Measurements from ENCODE around the gene LDB1. TPM values are rescaled to one million over a fixed set of nuclear protein-coding genes. Genes with fewer than 3 reads are reported as not detected.
A peak's percentile ranks its signal among the peaks of the same experiment; 100 is the strongest.

Gene LDB1
- total and polyA plus RNA-seq, 11 donors: 29.5 to 63.2 (median 45.7) TPM

GRCh38 chr10:102123223-102123622 lies 3.1 kb upstream of the LDB1 start:
- H3K4me3 ChIP-seq: no peak overlapping the region
- peak overlapping the region in 2 of 12 donors; percentile 97 to 99 for H3K27ac ChIP-seq
- DNase-seq (no peak), ATAC-seq (no peak)
- intact Hi-C loops (cut with DNase I): no loop called here
- H3K4me1 ChIP-seq: peaks cover 2 to 31% (median 20%) of the 10 kb centered on the region in 12 donors
- no peak for TF ChIP-seq POLR2A (IDR thresholded peaks at IDR 0.05)
- no peak for TF ChIP-seq CTCF (IDR thresholded peaks at IDR 0.05)
- WGBS, 4 donors: 93 to 99% (median 94%) methylated on average over 3 of the region's 3 CpGs
- no peaks in the 10 kb centered on the region for H3K9me3 ChIP-seq
- no peaks in the 10 kb centered on the region for H3K27me3 ChIP-seq
- no peaks in the 10 kb centered on the region for H3K36me3 ChIP-seq

- ATAC-seq (no peak), DNase-seq (no peak)
- intact Hi-C loops (cut with DNase I): no loop called here
- Histone ChIP-seq H3K27me3 (no peaks in the 10 kb centered on the region), H3K27ac (peak overlapping the region in 11 of 12 donors; percentile 92 to 99 (median 97)), H3K36me3 (no peaks in the 10 kb centered on the region), H3K4me3 (no peak overlapping the region), H3K9me3 (no peaks in the 10 kb centered on the region), H3K4me1 (peaks cover 6 to 39% (median 28%) of the 10 kb centered on the region in 12 donors)
- WGBS, 4 donors: 97 to 100% (median 99%) methylated on average over 1 of the region's 1 CpG
- TF ChIP-seq CTCF (IDR thresholded peaks at IDR 0.05) (no peak), POLR2A (IDR thresholded peaks at IDR 0.05) (no peak)
Measured at GRCh38 chr10:102122450-102122849, 2.3 kb upstream of the LDB1 start.

GRCh38 chr10:102121739-102122372 lies 1.7 kb upstream of the LDB1 start:
- no peaks in the 10 kb centered on the region for H3K36me3 ChIP-seq
- H3K4me1 ChIP-seq: peaks cover 6 to 45% (median 34%) of the 10 kb centered on the region in 12 donors
- ATAC-seq: peak in 3 of 4 donors; percentile 2 to 7 (median 3)
- peak overlapping the region in 11 of 12 donors; percentile 92 to 99 (median 97) for H3K27ac ChIP-seq
- no peaks in the 10 kb centered on the region for H3K9me3 ChIP-seq
- whole genome bisulfite sequencing, 4 donors: 38 to 49% (median 41%) methylated on average over 6 of the region's 6 CpGs
- peak in 7 of 12 donors; percentile 8 to 39 (median 20) for TF ChIP-seq CTCF (IDR thresholded peaks at IDR 0.05)
- no peak for TF ChIP-seq POLR2A (IDR thresholded peaks at IDR 0.05)
- intact Hi-C loops (cut with DNase I): no loop called here
- peak in 4 of 5 donors; percentile 43 to 54 (median 50) for DNase-seq
- peak overlapping the region in 8 of 12 donors; percentile 68 to 90 (median 84) for H3K4me3 ChIP-seq
- no peaks in the 10 kb centered on the region for H3K27me3 ChIP-seq

GRCh38 chr10:102120991-102121738 lies 997 bp upstream of the LDB1 start:
- no peaks in the 10 kb centered on the region for H3K9me3 ChIP-seq
- TF ChIP-seq CTCF (IDR thresholded peaks at IDR 0.05) (no peak), POLR2A (IDR thresholded peaks at IDR 0.05) (no peak)
- H3K27me3 ChIP-seq: no peaks in the 10 kb centered on the region
- H3K36me3 ChIP-seq: no peaks in the 10 kb centered on the region
- peak in 4 of 5 donors; percentile 56 to 79 (median 73) for DNase-seq
- intact Hi-C loops (cut with DNase I): no loop called here
- peaks cover 6 to 52% (median 41%) of the 10 kb centered on the region in 12 donors for H3K4me1 ChIP-seq
- WGBS, 4 donors: 2 to 6% (median 3%) methylated on average over 7 to 15 of the region's 15 CpGs
- peak overlapping the region; percentile 92 to 99 (median 98) for H3K27ac ChIP-seq
- H3K4me3 ChIP-seq: peak overlapping the region; percentile 54 to 96 (median 84)
- peak; percentile 6 to 35 (median 12) for ATAC-seq

All from heart left ventricle (tissue), 16 donors.